GM19324 (cell line): ENCODE measurements around the gene SPEG.

ENCODE experiments used
- ATAC-seq: cut with Tn5 transposase; IDR thresholded peaks from one replicate; pipeline ENCODE4 v1.9.1; 2021; ENCODE audit warnings: mild to moderate bottlenecking, moderate library complexity; ENCODE audit not compliant: unreplicated experiment, low FRiP score

The SPEG gene

GRCh38 chr2:219508444-219508734 lies 73.7 kb downstream of the SPEG start:
- ATAC-seq = no peak

GRCh38 chr2:219508971-219509779 lies 74.5 kb downstream of the SPEG start:
- no peak for ATAC-seq

- ATAC-seq = peak; percentile 44
Observed at GRCh38 chr2:219509780-219510511, 75.3 kb downstream of the SPEG start.

- no peak for ATAC-seq
Observed at GRCh38 chr2:219510512-219511135, 76.0 kb downstream of the SPEG start.

- no peak for ATAC-seq
Observed at GRCh38 chr2:219511547-219512325, 77.1 kb downstream of the SPEG start.

- no peak for ATAC-seq
Observed at GRCh38 chr2:219512524-219513216, 78.0 kb downstream of the SPEG start.

- no peak for ATAC-seq
Observed at GRCh38 chr2:219513787-219514186, 79.1 kb downstream of the SPEG start.

GRCh38 chr2:219514196-219514761 lies 79.6 kb downstream of the SPEG start, which contains the start of gene ASIC4:
TSS of gene ASIC4 (plus strand) at chr2:219514482. CDS start at chr2:219514725, 243 bp downstream.
- ATAC-seq = no peak

- ATAC-seq = no peak
Observed at GRCh38 chr2:219514836-219515235, 80.2 kb downstream of the SPEG start.

GRCh38 chr2:219515874-219516629 lies 81.4 kb downstream of the SPEG start:
- no peak for ATAC-seq

- ATAC-seq = no peak
Observed at GRCh38 chr2:219516888-219517287, 82.2 kb downstream of the SPEG start.

GRCh38 chr2:219517954-219518778 lies 83.5 kb downstream of the SPEG start:
- no peak for ATAC-seq

GRCh38 chr2:219519526-219519916 lies 84.9 kb downstream of the SPEG start:
- no peak for ATAC-seq

- no peak for ATAC-seq
Observed at GRCh38 chr2:219520079-219520478, 85.4 kb downstream of the SPEG start.

GRCh38 chr2:219521066-219521880 lies 86.6 kb downstream of the SPEG start:
- ATAC-seq = no peak

- no peak for ATAC-seq
Observed at GRCh38 chr2:219522111-219523030, 87.7 kb downstream of the SPEG start.
